A549 (cell line): ENCODE results near the gene PRKCE.

Source experiments
- CTCF ChIP-seq: fragments of >200 bp; sonication (Bioruptor Twin); formaldehyde crosslinking; IDR thresholded peaks from 3 replicates; pipeline ENCODE4 v1.5.1; 2016
- EP300 ChIP-seq, 2 experiments: fragments of >200 bp; sonication (Bioruptor Twin); formaldehyde crosslinking; IDR thresholded peaks; 2 replicates in 1 of 2; 3 replicates in 1 of 2; pipeline ENCODE4 v1.6.1; 2016 to 2017
- ESRRA ChIP-seq: fragments of 150-350 bp; IDR thresholded peaks from 2 replicates; pipeline ENCODE4 v1.6.1; 2014; ENCODE audit warnings: mild to moderate bottlenecking, low read length, borderline replicate concordance
- HOXA7 ChIP-seq: fragments of 250-450 bp; sonication (Bioruptor Pico); IDR thresholded peaks from 2 replicates; pipeline ENCODE4 v1.5.0; 2020; ENCODE audit warnings: mild to moderate bottlenecking, moderate library complexity
- KDM1A ChIP-seq: fragments of 200-600 bp; sonication (generic); IDR thresholded peaks from 2 replicates; pipeline ENCODE4 v1.6.1; 2016; ENCODE audit warnings: low read depth, mild to moderate bottlenecking
- MAX ChIP-seq: IDR thresholded peaks from 2 replicates; pipeline ENCODE4 v1.6.1; 2012
- NR3C1 ChIP-seq: fragments of >200 bp; sonication (Bioruptor Twin); formaldehyde crosslinking; IDR thresholded peaks from 3 replicates; pipeline ENCODE4 v1.6.1; 2017
- RAD21 ChIP-seq, 2 experiments: fragments of >200 bp in 1 of 2; sonication (Bioruptor Twin) in 1 of 2; formaldehyde crosslinking in 1 of 2; IDR thresholded peaks in 1 of 2; conservative IDR thresholded peaks in 1 of 2; 2 replicates in 1 of 2; 3 replicates in 1 of 2; pipeline ENCODE4 v1.6.1; 2012 to 2018; ENCODE audit warnings: inconsistent platforms in 1 of 2
- ZC3H11A ChIP-seq: fragments of 450-650 bp; IDR thresholded peaks from 2 replicates; pipeline ENCODE4 v1.6.1; 2014; ENCODE audit warnings: antibody characterized with exemption, mild to moderate bottlenecking

GRCh38 chr2:45884126-45884525 is 232.7 kb downstream of the PRKCE start:
- TF ChIP-seq MAX (no peak), CTCF (no peak), HOXA7 (CRISPR knock-in tag) (no peak), ESRRA (no peak), ZC3H11A (no peak), EP300 (IDR thresholded peaks at IDR 0.05) (no peak), RAD21 (conservative IDR thresholded peaks at IDR 0.05 in 1 of 2, IDR thresholded peaks at IDR 0.05 in 1 of 2) (no peak), KDM1A (no peak), NR3C1 (no peak)
